OCI-LY1 (cell line): Measurements from ENCODE around the gene MAST4.

Experiments used
- EZH2 ChIP-seq: fragments of 200-600 bp; sonication (generic), shearing (Covaris generic); IDR thresholded peaks from 2 replicates; pipeline ENCODE4 v1.8.0; 2017; ENCODE audit warnings: borderline replicate concordance, mixed run types, mild to moderate bottlenecking, antibody characterized with exemption, low read length, moderate library complexity, mixed read lengths
- TF ChIP-seq, protein P1 (sequence below): fragments of 200-600 bp; sonication (generic), shearing (Covaris generic); IDR thresholded peaks from 2 replicates; pipeline ENCODE4 v1.5.1; 2017; ENCODE audit warnings: mild to moderate bottlenecking, antibody characterized with exemption, low read length, moderate library complexity, mixed read lengths

DNA sequence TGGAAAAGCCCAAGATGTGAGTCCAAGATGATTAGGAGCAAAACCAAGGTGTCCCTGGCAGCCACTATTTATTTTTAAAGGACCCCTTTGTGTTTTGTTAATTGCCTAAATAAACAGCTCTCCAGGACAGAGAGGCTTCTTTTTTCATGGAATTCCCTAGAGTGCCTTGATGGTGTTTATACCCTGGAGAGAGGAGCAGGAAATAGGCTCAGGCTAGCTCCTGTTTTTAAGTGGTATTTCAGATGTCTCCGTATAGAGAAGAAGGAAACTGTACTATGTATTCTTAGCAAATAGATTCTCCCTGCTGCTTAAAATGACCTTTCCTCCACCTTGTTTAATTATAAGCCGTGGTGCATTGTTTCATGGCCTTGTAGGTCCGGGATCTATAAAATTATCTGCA lies 308.0 kb downstream of the MAST4 start:
- TF ChIP-seq, protein P1, sequence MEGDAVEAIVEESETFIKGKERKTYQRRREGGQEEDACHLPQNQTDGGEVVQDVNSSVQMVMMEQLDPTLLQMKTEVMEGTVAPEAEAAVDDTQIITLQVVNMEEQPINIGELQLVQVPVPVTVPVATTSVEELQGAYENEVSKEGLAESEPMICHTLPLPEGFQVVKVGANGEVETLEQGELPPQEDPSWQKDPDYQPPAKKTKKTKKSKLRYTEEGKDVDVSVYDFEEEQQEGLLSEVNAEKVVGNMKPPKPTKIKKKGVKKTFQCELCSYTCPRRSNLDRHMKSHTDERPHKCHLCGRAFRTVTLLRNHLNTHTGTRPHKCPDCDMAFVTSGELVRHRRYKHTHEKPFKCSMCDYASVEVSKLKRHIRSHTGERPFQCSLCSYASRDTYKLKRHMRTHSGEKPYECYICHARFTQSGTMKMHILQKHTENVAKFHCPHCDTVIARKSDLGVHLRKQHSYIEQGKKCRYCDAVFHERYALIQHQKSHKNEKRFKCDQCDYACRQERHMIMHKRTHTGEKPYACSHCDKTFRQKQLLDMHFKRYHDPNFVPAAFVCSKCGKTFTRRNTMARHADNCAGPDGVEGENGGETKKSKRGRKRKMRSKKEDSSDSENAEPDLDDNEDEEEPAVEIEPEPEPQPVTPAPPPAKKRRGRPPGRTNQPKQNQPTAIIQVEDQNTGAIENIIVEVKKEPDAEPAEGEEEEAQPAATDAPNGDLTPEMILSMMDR, result no peak
- no peak for TF ChIP-seq EZH2
